HG03378 (cell line): ENCODE results near the gene TMEM143.
"Not testable (repeated sequence)": the region's sequence is repeated elsewhere in the genome, so short reads cannot be mapped to it uniquely, and the experiment has no call there.

Experiments used
- ATAC-seq: cut with Tn5 transposase; IDR thresholded peaks from one replicate; pipeline ENCODE4 v1.9.1; 2021; ENCODE audit warnings: mild to moderate bottlenecking, moderate library complexity; ENCODE audit not compliant: unreplicated experiment

The TMEM143 gene

GRCh38 chr19:48391100-48392005 lies 27.6 kb upstream of the TMEM143 start, which contains the start of gene KDELR1:
TSS of gene KDELR1 (minus strand) at chr19:48391551. CDS start at chr19:48391358, 193 bp downstream.
- ATAC-seq = no peak

- no peak for ATAC-seq
These were observed 26.7 kb upstream of the TMEM143 start for GRCh38 chr19:48390188-48391099.

- ATAC-seq = no peak
These were observed 23.2 kb upstream of the TMEM143 start for GRCh38 chr19:48386981-48387380.

- ATAC-seq = no peak
These were observed 21.8 kb upstream of the TMEM143 start for GRCh38 chr19:48385461-48386087.

- ATAC-seq = no peak
These were observed 18.5 kb upstream of the TMEM143 start for GRCh38 chr19:48382286-48382685.

- ATAC-seq = no peak
These were observed 17.6 kb upstream of the TMEM143 start for GRCh38 chr19:48381178-48381950.

GRCh38 chr19:48379058-48379457 lies 15.3 kb upstream of the TMEM143 start:
- no peak for ATAC-seq

- no peak for ATAC-seq
These were observed 14.4 kb upstream of the TMEM143 start for GRCh38 chr19:48378194-48378570.

GRCh38 chr19:48373567-48373966 lies 9.8 kb upstream of the TMEM143 start:
- ATAC-seq = no peak

GRCh38 chr19:48372904-48373303 lies 9.2 kb upstream of the TMEM143 start:
- ATAC-seq = no peak

GRCh38 chr19:48371771-48372170 lies 8.0 kb upstream of the TMEM143 start:
- not testable (repeated sequence) for ATAC-seq

GRCh38 chr19:48371367-48371766 lies 7.6 kb upstream of the TMEM143 start:
- no peak for ATAC-seq

GRCh38 chr19:48370955-48371354 lies 7.2 kb upstream of the TMEM143 start:
- ATAC-seq = no peak

- ATAC-seq = no peak
These were observed 5.2 kb upstream of the TMEM143 start for GRCh38 chr19:48368936-48369335.

GRCh38 chr19:48367855-48368254 lies 4.1 kb upstream of the TMEM143 start:
- ATAC-seq = no peak

GRCh38 chr19:48365602-48366001 lies 1.9 kb upstream of the TMEM143 start:
- no peak for ATAC-seq

GRCh38 chr19:48364598-48365348 lies 1.0 kb upstream of the TMEM143 start:
- no peak for ATAC-seq

- peak; percentile 6 for ATAC-seq
These were observed 285 bp downstream of the TMEM143 start for GRCh38 chr19:48363500-48363809.

- ATAC-seq = peak; percentile 36
These were observed 832 bp downstream of the TMEM143 start for GRCh38 chr19:48362716-48363499.
